Measurements from ENCODE around the gene CGB3.

The CGB3 gene

GRCh38 chr19:49022116-49022515 lies 2.0 kb downstream of the CGB3 start:
- Histone ChIP-seq H2AFZ (ENCODE audit: low read length) (no peak overlapping the region), H3K4me3 (ENCODE audit: low read length) (no peak overlapping the region), H3K4me2 (ENCODE audit: low read depth, low read length) (no peak overlapping the region), H3K36me3 (replicated peaks; ENCODE audit: insufficient read depth, low read length) (no peaks in the 10 kb centered on the region), H3F3A (ENCODE audit: insufficient read depth, low read length) (no peaks in the 10 kb centered on the region), H3K27ac (ENCODE audit: low read length) (no peak overlapping the region), H3K9me2 (replicated peaks; ENCODE audit: insufficient read depth, low read length) (no peaks in the 10 kb centered on the region), H4K20me1 (ENCODE audit: insufficient read depth, low read length) (no peaks in the 10 kb centered on the region), H3K27me3 (replicated peaks; ENCODE audit: insufficient read depth, low read length) (peaks cover 34% of the 10 kb centered on the region), H3K79me2 (ENCODE audit: low read length) (no peaks in the 10 kb centered on the region), H3K9me3 (replicated peaks; ENCODE audit: insufficient read depth, low read length) (no peaks in the 10 kb centered on the region), H3K9ac (ENCODE audit: low read length) (no peak overlapping the region), H3K4me1 (ENCODE audit: low read length) (no peaks in the 10 kb centered on the region)
- DNase-seq, result no peak
- no peak for TF ChIP-seq EZH2phosphoT487 (IDR thresholded peaks at IDR 0.05; ENCODE audit: low read length)
- no peak for TF ChIP-seq EZH2 (optimal IDR thresholded peaks at IDR 0.05; ENCODE audit: low read depth, low read length)
- TF ChIP-seq CTCF (IDR thresholded peaks at IDR 0.05; ENCODE audit: low read length), result no peak

- no peaks in the 10 kb centered on the region for H3K4me1 ChIP-seq (ENCODE audit: low read length)
- no peak for TF ChIP-seq EZH2phosphoT487 (IDR thresholded peaks at IDR 0.05; ENCODE audit: low read length)
- TF ChIP-seq CTCF (IDR thresholded peaks at IDR 0.05; ENCODE audit: low read length), result no peak
- no peak for TF ChIP-seq EZH2 (optimal IDR thresholded peaks at IDR 0.05; ENCODE audit: low read depth, low read length)
- no peaks in the 10 kb centered on the region for H3K36me3 ChIP-seq (replicated peaks; ENCODE audit: insufficient read depth, low read length)
- H3F3A ChIP-seq (ENCODE audit: insufficient read depth, low read length), result no peaks in the 10 kb centered on the region
- H3K79me2 ChIP-seq (ENCODE audit: low read length), result no peaks in the 10 kb centered on the region
- no peak overlapping the region for H3K4me3 ChIP-seq (ENCODE audit: low read length)
- no peaks in the 10 kb centered on the region for H3K9me2 ChIP-seq (replicated peaks; ENCODE audit: insufficient read depth, low read length)
- no peak for DNase-seq
- H3K4me2 ChIP-seq (ENCODE audit: low read depth, low read length), result no peak overlapping the region
- no peak overlapping the region for H3K9ac ChIP-seq (ENCODE audit: low read length)
- H3K27ac ChIP-seq (ENCODE audit: low read length), result no peak overlapping the region
- H4K20me1 ChIP-seq (ENCODE audit: insufficient read depth, low read length), result no peaks in the 10 kb centered on the region
- peaks cover 34% of the 10 kb centered on the region for H3K27me3 ChIP-seq (replicated peaks; ENCODE audit: insufficient read depth, low read length)
- no peaks in the 10 kb centered on the region for H3K9me3 ChIP-seq (replicated peaks; ENCODE audit: insufficient read depth, low read length)
- H2AFZ ChIP-seq (ENCODE audit: low read length), result 0 out of 2 replicates have a peak overlapping the region, but pooled peaks have one; percentile 27
Measured at GRCh38 chr19:49020931-49021895, 2.9 kb downstream of the CGB3 start.

GRCh38 chr19:49020342-49020741 lies 3.8 kb downstream of the CGB3 start:
- Histone ChIP-seq H3K27ac (ENCODE audit: low read length) (no peak overlapping the region), H3K4me2 (ENCODE audit: low read depth, low read length) (no peak overlapping the region), H2AFZ (ENCODE audit: low read length) (no peak overlapping the region), H4K20me1 (ENCODE audit: insufficient read depth, low read length) (no peaks in the 10 kb centered on the region), H3K4me1 (ENCODE audit: low read length) (no peaks in the 10 kb centered on the region), H3K36me3 (replicated peaks; ENCODE audit: insufficient read depth, low read length) (no peaks in the 10 kb centered on the region), H3K9ac (ENCODE audit: low read length) (no peak overlapping the region), H3F3A (ENCODE audit: insufficient read depth, low read length) (no peaks in the 10 kb centered on the region), H3K27me3 (replicated peaks; ENCODE audit: insufficient read depth, low read length) (peaks cover 34% of the 10 kb centered on the region), H3K9me3 (replicated peaks; ENCODE audit: insufficient read depth, low read length) (no peaks in the 10 kb centered on the region), H3K9me2 (replicated peaks; ENCODE audit: insufficient read depth, low read length) (no peaks in the 10 kb centered on the region), H3K4me3 (ENCODE audit: low read length) (no peak overlapping the region), H3K79me2 (ENCODE audit: low read length) (no peaks in the 10 kb centered on the region)
- TF ChIP-seq EZH2phosphoT487 (IDR thresholded peaks at IDR 0.05; ENCODE audit: low read length), result no peak
- TF ChIP-seq CTCF (IDR thresholded peaks at IDR 0.05; ENCODE audit: low read length), result no peak
- TF ChIP-seq EZH2 (optimal IDR thresholded peaks at IDR 0.05; ENCODE audit: low read depth, low read length), result no peak
- DNase-seq, result no peak
